ENCODE results near the gene CCDC92.

GRCh38 chr12:123934829-123935228, 37.8 kb downstream of the CCDC92 start:
- no peak for TF ChIP-seq CTCF (IDR thresholded peaks at IDR 0.05; ENCODE audit: poor library complexity)
- TF ChIP-seq EZH2phosphoT487 (IDR thresholded peaks at IDR 0.05; ENCODE audit: low read depth, severe bottlenecking, unreplicated experiment): no peak

All from hepatocyte (in vitro differentiated cells).